PC-3 (cell line): ENCODE data around the gene PEPD.

Experiments
- CTCF ChIP-seq: fragments of 300-600 bp; sonication (generic); conservative IDR thresholded peaks from 2 replicates; pipeline ENCODE4 v1.5.1; 2017; ENCODE audit warnings: antibody characterized with exemption, low read depth, mild to moderate bottlenecking, low read length
- EZH2phosphoT487 ChIP-seq: fragments of 300-600 bp; sonication (generic); IDR thresholded peaks from 2 replicates; pipeline ENCODE4 v1.6.1; 2018; ENCODE audit warnings: mild to moderate bottlenecking, antibody characterized with exemption, low read length, borderline replicate concordance

- no peak for TF ChIP-seq CTCF
- TF ChIP-seq EZH2phosphoT487 = no peak
Observed at GRCh38 chr19:33513424-33513823, 8.2 kb downstream of the PEPD start.
